Esophagus muscularis mucosa (tissue), 4 donors: ENCODE measurements around the gene LRP3.

Experiments
- EP300 ChIP-seq: sonication (generic); formaldehyde crosslinking; IDR thresholded peaks from one replicate; pipeline ENCODE4 v1.6.1; 2017; ENCODE audit warnings: antibody characterized with exemption
- POLR2A ChIP-seq: fragments of 450-650 bp; IDR thresholded peaks from one replicate; pipeline ENCODE4 v1.6.1; 2017; ENCODE audit warnings: antibody characterized with exemption, moderate library complexity, mild to moderate bottlenecking, low read depth
- POLR2AphosphoS5 ChIP-seq, 2 donors: sonication (generic); formaldehyde crosslinking; IDR thresholded peaks; one replicate each; pipeline ENCODE4 v1.6.1; 2017; ENCODE audit warnings: antibody characterized with exemption in 2 of 2
- TF ChIP-seq, protein P1 (sequence below), 3 experiments: fragments of 200-600 bp in 2 of 3; fragments of 450-650 bp in 1 of 3; sonication (generic) in 2 of 3; IDR thresholded peaks; one replicate each; pipeline ENCODE4 v1.5.1; 2017 to 2019; ENCODE audit warnings: antibody characterized with exemption in 3 of 3, mild to moderate bottlenecking in 2 of 3, moderate library complexity in 1 of 3

- TF ChIP-seq POLR2AphosphoS5 (IDR thresholded peaks at IDR 0.05) (no peak), POLR2A (no peak), EP300 (no peak)
- TF ChIP-seq, protein P1, sequence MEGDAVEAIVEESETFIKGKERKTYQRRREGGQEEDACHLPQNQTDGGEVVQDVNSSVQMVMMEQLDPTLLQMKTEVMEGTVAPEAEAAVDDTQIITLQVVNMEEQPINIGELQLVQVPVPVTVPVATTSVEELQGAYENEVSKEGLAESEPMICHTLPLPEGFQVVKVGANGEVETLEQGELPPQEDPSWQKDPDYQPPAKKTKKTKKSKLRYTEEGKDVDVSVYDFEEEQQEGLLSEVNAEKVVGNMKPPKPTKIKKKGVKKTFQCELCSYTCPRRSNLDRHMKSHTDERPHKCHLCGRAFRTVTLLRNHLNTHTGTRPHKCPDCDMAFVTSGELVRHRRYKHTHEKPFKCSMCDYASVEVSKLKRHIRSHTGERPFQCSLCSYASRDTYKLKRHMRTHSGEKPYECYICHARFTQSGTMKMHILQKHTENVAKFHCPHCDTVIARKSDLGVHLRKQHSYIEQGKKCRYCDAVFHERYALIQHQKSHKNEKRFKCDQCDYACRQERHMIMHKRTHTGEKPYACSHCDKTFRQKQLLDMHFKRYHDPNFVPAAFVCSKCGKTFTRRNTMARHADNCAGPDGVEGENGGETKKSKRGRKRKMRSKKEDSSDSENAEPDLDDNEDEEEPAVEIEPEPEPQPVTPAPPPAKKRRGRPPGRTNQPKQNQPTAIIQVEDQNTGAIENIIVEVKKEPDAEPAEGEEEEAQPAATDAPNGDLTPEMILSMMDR (IDR thresholded peaks at IDR 0.05), result no peak
Observed at GRCh38 chr19:33159893-33160292, 34.2 kb upstream of the LRP3 start.
